ENCODE results near the gene WDR59. TPM values are rescaled to one million over a fixed set of nuclear protein-coding genes. Genes with fewer than 3 reads are reported as not detected.
A peak's percentile ranks its signal among the peaks of the same experiment; 100 is the strongest.

The WDR59 gene
- total RNA-seq, 4 donors from 2014 or later: 29.1 to 112 (median 42.6) TPM

- no peak for DNase-seq
- in situ Hi-C loops (cut with MboI; ENCODE audit: low pct_ligation_motif_present in 1 of 4, low pct_unique_long_range_greater_than_20kb in 1 of 4, low sequenced_read_pairs in 3 of 4): loop anchor here (5.0 to 25.0 kb wide), 4 partner anchors 48 to 150 kb away; partner anchors contain the start of gene MLKL (in 2 of the 4)
- TF ChIP-seq CTCF (IDR thresholded peaks at IDR 0.05): peak; percentile 79 to 87 (median 83)
- no peak for TF ChIP-seq POLR2AphosphoS5 (IDR thresholded peaks at IDR 0.05)
- no peaks in the 10 kb centered on the region for H3K9me3 ChIP-seq
- no peak overlapping the region for H3K4me3 ChIP-seq
- H3K4me1 ChIP-seq: no peaks in the 10 kb centered on the region
- no peaks in the 10 kb centered on the region for H3K27me3 ChIP-seq
- 26 to 27% methylated on average over 7 to 10 of the region's 10 CpGs for WGBS, 2 donors (ENCODE audit: low coverage in 1 of 2)
- H3K36me3 ChIP-seq: no peaks in the 10 kb centered on the region
- intact Hi-C loops (cut with DNase I; ENCODE audit: low total_unique reads): loop anchor here (2.0 to 5.0 kb wide), 2 partner anchors 50 to 150 kb away; no protein-coding TSS in a partner anchor
- no peak overlapping the region for H3K27ac ChIP-seq
Observed at GRCh38 chr16:74862743-74863244, 122.1 kb downstream of the WDR59 start.

GRCh38 chr16:74852500-74852875 lies 132.4 kb downstream of the WDR59 start:
- TF ChIP-seq EP300 (IDR thresholded peaks at IDR 0.05; ENCODE audit: low read depth): no peak
- TF ChIP-seq POLR2AphosphoS5 (IDR thresholded peaks at IDR 0.05): no peak
- TF ChIP-seq POLR2A (IDR thresholded peaks at IDR 0.05): no peak
- no peak for TF ChIP-seq CTCF (IDR thresholded peaks at IDR 0.05)
- intact Hi-C loops (cut with DNase I; ENCODE audit: low total_unique reads): no loop called here
- peaks cover 0 to 10% (median 2%) of the 10 kb centered on the region in 4 donors for H3K4me1 ChIP-seq
- peak overlapping the region; percentile 49 to 74 (median 71) for H3K27ac ChIP-seq
- no peak for DNase-seq
- no peaks in the 10 kb centered on the region for H3K36me3 ChIP-seq
- H3K4me3 ChIP-seq: peak overlapping the region in 2 of 4 donors; percentile 5 to 33
- no peaks in the 10 kb centered on the region for H3K27me3 ChIP-seq
- in situ Hi-C loops (cut with MboI; ENCODE audit: low pct_ligation_motif_present in 1 of 4, low pct_unique_long_range_greater_than_20kb in 1 of 4, low sequenced_read_pairs in 3 of 4): loop anchor here in 2 of 4 donors (25.0 kb wide), 1 partner anchor 140 kb away; the partner anchor contains the start of gene MLKL (in 2 of the 2)
- no peaks in the 10 kb centered on the region for H3K9me3 ChIP-seq
- WGBS, 2 donors (ENCODE audit: low coverage in 1 of 2): 42 to 46% methylated on average over 4 of the region's 4 CpGs

GRCh38 chr16:74850027-74850426 lies 134.9 kb downstream of the WDR59 start:
- H3K4me1 ChIP-seq: peaks cover 0 to 10% (median 2%) of the 10 kb centered on the region in 4 donors
- WGBS, 2 donors (ENCODE audit: low coverage in 1 of 2): 78 to 85% methylated on average over 3 to 7 of the region's 7 CpGs
- H3K36me3 ChIP-seq: no peaks in the 10 kb centered on the region
- no peak for DNase-seq
- H3K4me3 ChIP-seq: no peak overlapping the region
- intact Hi-C loops (cut with DNase I; ENCODE audit: low total_unique reads): no loop called here
- in situ Hi-C loops (cut with MboI; ENCODE audit: low pct_ligation_motif_present in 1 of 4, low pct_unique_long_range_greater_than_20kb in 1 of 4, low sequenced_read_pairs in 3 of 4): loop anchor here in 2 of 4 donors (25.0 kb wide), 1 partner anchor 138 kb away; the partner anchor contains the start of gene MLKL (in 2 of the 2)
- H3K27ac ChIP-seq: no peak overlapping the region
- no peaks in the 10 kb centered on the region for H3K9me3 ChIP-seq
- TF ChIP-seq POLR2AphosphoS5 (IDR thresholded peaks at IDR 0.05): no peak
- TF ChIP-seq CTCF (IDR thresholded peaks at IDR 0.05): no peak
- TF ChIP-seq EP300 (IDR thresholded peaks at IDR 0.05; ENCODE audit: low read depth): no peak
- TF ChIP-seq POLR2A (IDR thresholded peaks at IDR 0.05): no peak
- no peaks in the 10 kb centered on the region for H3K27me3 ChIP-seq

GRCh38 chr16:74847202-74847601 lies 137.7 kb downstream of the WDR59 start:
- intact Hi-C loops (cut with DNase I; ENCODE audit: low total_unique reads): no loop called here
- in situ Hi-C loops (cut with MboI; ENCODE audit: low pct_ligation_motif_present in 1 of 4, low pct_unique_long_range_greater_than_20kb in 1 of 4, low sequenced_read_pairs in 3 of 4): no loop called here
- Histone ChIP-seq H3K36me3 (no peaks in the 10 kb centered on the region), H3K4me1 (peaks cover 0 to 7% (median 2%) of the 10 kb centered on the region in 4 donors), H3K9me3 (no peaks in the 10 kb centered on the region), H3K27ac (no peak overlapping the region), H3K27me3 (no peaks in the 10 kb centered on the region), H3K4me3 (no peak overlapping the region)
- no peak for DNase-seq
- WGBS, 2 donors (ENCODE audit: low coverage in 1 of 2): 96 to 100% methylated on average over 1 of the region's 1 CpG
- no peak for TF ChIP-seq POLR2A (IDR thresholded peaks at IDR 0.05)
- no peak for TF ChIP-seq EP300 (IDR thresholded peaks at IDR 0.05; ENCODE audit: low read depth)
- TF ChIP-seq CTCF (IDR thresholded peaks at IDR 0.05): no peak
- TF ChIP-seq POLR2AphosphoS5 (IDR thresholded peaks at IDR 0.05): no peak

Measured in transverse colon (tissue), 4 donors.